ENCODE data around the gene PAPPA2.

The PAPPA2 gene

DNA sequence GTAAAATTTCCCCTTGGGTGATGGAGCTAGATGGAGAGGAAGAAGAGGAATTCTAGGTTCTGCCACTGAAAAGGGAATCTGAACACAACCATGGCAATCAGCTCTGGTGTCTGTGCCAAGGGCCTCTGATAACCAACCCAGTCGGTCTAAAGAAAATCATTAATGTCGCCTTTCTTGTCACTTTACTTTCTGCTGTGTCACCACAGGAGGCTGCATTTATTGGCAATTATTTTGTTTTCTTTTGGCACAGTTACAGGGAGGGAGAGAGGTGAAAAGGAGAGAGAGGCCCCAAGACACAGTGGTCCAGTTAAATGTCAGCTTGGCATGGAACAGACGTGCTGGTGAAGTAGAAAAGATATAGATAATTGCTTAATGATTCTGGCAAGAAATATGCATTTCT is 414.6 kb downstream of the PAPPA2 start:
- no peak for DNase-seq

DNA sequence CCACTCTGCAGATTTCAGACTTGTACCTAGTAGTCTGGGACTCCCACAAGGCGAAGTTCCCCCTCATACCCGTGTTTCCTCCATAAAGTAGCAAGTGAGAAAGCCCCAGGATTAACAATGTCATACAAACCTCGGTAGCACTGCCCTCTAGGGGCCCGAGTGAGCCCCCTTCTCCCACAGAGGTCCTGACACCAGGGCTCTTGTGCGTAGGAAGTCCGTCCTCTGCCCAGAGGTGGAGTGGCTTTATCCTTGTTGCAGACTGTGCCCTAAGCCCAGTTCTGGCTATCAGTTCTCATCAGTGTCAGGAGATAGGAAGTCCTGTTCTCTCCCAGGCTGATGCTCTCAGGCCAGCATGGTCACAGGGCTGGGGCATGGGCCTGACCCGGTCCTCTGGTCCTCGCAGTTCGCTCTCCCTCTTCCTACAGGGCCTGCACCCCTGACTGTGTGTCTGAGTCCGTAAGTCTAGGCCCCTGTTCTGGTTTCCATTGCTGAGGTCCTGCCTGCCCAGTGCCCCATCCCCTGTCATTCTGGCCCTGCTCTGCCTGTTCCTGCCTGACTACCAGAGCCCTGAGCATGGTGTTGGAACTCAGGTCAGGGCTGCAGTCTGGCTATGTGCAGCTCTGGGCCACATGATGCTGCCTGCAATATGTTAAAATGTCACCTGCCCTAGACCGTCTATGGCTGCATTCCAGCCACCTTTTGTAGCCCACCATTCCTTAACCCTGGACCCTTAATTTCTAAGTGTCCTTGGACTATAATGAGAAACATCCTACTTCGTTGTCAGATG is 416.0 kb downstream of the PAPPA2 start:
- DNase-seq: no peak

DNA sequence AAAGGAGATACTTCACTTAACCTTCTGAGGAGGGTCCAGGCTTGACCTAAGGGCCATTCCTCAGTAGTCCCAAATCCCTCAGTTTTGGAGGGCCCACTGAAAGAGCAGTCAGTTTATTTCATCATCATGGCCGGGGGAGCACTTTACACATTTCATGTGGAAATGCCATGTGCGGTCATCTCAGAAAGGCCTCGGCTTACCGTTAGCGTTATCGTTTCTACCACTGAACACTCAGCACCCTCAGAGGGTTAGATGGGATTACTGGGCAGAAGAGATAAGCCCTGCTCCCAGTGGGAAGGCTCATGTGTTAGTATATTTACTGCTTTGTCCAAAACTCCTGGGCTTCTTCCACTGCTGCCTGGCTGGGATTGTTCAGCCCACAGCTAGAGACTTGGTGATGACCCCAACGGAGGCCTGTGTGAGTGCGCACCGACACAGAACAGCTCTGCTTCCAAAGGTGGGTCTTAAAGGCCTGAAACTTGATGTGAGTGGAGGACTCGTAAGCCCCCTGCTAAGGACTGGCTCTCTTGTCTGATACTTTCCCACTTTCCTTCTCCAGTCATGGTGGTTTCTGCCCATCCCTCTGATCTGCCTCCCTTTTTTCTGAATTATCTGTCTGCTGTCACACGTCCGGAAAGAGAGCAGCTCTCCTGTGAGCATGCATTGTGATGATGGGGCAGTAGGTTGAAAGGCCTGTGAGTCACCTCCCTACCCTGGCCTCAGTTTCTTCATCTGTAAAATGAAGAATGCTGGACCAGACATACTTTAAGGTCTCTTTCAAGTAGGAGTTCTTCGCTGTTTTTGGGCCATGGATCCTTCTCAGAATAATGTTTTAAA is 417.0 kb downstream of the PAPPA2 start:
- no peak for DNase-seq

DNA sequence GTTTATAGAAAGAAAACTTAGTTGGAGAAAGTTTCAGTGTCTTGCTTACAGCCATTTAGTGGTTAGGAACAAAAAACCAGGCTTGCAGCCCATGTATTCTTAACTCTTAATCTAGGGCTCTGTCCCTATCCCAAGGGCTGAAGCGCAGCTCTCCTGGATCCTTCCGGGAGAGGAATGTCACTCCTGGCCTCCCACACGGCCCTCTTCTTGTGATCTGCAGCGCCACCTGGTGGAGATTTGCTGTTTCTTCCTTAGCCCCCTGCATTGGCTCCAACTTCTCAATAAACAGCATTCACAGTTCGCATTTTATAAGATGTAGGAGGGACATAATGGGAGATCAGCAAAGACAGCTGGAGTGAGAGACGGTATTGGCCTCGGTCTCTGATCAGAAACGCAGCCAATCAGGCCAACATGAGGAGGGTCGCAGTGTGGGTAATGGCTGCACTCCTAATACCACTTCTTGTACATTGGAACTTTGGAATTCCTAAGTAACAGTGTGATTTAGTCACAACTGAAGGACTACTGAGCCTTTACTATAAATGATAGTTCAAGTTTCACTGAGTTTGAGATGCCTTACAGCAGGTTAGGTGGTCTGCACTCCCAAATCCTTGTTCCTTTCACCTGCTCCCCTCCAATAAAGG is 418.1 kb downstream of the PAPPA2 start:
- peak; percentile 26 for DNase-seq

DNA sequence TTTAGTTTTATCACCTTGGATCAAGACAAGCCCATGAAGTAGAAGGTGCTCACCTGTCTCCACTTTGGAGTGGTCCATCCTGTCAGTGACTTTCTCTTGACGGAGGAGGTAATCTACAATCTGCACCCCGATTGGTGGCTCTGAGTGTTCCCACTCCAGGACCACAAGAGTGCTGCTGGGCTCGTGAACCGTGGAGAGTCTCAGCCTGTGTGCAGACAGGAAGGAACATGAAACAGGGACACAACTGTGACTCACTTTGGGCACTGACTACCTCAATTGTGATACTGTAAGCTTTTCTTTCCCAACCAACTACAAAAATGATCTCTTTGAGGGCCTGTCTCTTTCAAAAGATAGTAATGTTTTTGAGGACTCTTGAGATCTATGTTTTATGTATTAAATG is 421.3 kb downstream of the PAPPA2 start:
- no peak for DNase-seq

DNA sequence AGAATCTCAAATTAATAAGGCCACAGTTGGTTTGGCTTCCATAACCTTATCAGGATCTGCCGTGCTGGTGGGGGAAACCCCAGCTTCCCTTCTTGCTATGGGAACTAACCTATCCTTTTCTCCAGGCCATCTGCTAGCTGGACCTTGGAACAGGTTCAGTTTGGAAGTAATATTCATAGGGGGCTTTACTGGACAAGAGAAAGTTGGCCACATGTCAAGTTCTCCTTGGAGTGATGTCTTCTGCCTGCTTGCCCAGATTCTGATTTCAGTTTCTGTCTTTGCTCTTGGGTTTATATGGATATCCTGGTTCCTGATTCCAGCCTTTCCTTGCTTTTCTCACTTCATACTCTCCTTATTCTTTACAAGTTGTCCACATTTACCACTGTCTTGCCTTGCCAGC is 421.9 kb downstream of the PAPPA2 start:
- DNase-seq: no peak

DNA sequence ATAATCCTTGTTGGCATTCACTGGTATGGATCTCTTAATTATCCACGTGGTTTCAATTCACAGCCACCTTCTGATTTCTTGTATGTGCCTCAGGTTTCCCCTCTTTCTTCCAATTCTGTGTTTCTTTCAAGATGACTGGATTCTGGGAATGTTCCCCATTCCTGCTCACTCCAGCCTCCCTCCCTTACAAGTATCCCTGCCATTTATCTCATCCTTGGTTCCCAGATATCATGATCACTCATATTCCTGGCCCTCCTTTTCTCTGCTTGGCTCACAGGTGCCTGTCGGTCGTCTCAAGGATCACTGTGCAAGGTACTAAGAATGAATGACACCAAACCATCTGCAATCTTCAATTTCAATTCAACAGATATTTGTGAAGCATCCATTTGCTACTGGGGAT is 422.4 kb downstream of the PAPPA2 start:
- no peak for DNase-seq

DNA sequence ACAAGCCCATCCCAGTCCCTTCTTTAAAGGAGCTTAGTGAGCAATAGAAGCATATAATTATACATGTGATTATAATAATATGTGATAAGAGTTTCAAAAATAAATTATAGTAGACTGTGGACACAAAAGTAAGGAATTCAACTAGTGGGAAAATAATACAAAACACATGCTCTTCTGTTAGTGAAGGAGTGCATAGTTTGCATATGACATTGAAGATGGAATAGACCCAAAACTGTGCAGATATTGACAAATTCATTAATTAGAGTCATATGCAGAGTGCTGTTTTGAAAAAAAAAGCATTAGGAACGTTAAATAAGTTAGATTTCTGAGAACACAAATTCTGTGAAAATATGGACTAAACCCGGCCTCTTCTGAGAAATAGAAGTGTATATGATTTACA is 422.8 kb downstream of the PAPPA2 start:
- DNase-seq: no peak

DNA sequence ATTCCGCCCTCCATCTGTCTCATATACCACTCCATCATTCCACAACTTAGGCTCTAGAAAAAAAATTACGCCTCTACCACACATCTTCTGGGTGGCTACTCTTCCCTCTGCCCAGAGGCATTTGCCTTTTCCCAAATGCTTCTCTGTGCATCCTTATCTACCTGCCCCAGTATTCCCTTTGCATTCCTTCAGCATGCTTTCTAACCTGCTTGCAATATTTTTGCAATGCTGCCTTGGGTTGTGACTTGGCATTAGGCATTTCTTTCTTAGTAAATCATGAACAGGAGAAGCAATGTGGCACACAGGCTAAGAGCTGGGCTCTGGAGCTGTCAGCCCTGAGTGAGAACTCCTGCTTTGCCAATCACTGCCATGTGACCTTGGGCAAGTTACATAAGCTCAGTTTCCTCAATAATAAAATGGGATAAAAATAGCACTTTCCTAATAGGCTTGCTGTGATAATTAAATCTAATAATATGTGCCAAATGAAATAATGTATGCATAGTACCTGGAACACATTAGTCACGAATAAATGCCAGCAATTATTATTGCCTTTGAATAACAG is 425.6 kb downstream of the PAPPA2 start:
- no peak for DNase-seq

DNA sequence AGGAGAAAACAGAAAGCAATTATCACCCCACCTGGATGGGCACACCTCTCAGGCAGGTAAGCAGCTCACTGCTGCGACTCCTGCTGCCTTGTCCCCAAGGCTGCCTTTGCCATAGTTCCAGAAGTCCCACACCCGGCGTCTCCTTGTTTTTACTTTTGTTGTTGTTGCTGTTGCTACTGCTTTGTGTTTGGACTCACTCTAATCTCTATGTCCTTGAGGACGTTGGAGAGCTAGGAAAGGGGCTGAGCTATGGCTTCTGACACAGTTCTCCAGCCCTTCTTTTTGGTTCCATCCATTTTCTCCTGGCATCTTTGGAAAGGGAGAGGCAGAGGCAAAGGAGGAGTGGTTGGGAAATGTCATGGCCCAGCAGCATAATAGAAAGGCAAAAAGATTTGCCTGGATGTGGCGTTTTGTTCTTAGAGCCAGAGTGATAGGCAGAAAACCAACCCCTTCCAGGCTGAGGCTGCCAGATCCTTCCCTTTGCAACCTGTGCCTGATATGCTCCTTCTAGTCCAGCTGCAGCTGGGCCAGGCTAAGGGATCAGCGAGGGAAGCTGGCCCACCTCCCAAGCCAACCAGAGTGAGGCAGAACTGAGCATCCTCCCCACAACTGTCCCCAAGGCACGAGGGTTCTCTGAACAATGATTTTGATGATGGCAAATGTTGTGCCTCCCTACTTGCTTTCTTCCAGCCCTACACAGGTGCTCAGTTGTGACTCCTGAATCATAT is 430.8 kb downstream of the PAPPA2 start:
- DNase-seq: no peak

DNA sequence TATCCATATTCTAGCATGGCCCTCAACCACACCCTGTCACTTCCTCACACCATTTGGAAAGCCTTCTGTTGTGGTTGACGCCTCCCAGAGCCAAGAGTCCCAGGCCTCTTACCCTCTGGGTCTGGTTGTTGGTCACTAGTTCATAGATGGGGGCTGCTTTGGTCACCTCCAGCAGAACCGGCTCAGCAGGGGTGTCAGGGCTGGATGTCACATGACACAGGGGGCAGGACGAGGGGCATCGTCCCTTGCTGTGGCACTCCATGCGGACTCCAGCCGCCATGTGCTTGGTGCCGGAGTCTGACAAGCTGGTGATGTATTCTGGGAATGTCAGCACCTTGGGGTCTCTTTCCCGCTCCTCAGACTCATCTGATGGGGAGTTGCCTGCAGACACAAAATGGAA is 431.5 kb downstream of the PAPPA2 start:
- no peak for DNase-seq

Measured in T1000 (cell line).